ENCODE results near the gene PHF24.
A peak's percentile ranks its signal among the peaks of the same experiment; 100 is the strongest.

DNA sequence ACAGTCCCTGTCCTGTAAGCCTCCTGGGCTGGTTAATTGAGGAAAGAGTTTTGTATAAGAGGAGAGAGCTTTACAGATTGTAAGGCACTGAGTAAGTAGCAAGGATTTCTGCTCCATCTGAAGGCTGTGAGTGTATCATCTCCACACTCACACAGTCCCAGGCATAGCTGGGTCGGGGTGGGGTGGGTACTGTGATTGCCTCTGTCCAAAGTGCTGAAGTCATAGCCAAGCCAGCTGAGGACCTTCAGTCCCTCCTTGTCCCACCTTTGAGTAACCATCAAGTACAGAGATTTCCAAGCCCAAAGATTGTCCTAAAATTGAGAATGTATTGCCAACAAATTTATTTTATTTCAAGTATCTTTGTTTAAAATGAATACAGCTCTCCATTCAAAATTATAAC lies 26.0 kb downstream of the PHF24 start:
- TF ChIP-seq, protein P1, sequence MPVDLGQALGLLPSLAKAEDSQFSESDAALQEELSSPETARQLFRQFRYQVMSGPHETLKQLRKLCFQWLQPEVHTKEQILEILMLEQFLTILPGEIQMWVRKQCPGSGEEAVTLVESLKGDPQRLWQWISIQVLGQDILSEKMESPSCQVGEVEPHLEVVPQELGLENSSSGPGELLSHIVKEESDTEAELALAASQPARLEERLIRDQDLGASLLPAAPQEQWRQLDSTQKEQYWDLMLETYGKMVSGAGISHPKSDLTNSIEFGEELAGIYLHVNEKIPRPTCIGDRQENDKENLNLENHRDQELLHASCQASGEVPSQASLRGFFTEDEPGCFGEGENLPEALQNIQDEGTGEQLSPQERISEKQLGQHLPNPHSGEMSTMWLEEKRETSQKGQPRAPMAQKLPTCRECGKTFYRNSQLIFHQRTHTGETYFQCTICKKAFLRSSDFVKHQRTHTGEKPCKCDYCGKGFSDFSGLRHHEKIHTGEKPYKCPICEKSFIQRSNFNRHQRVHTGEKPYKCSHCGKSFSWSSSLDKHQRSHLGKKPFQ (tag by site-specific recombination; IDR thresholded peaks at IDR 0.05), result no peak
- TF ChIP-seq ZSCAN30 (tag by site-specific recombination; IDR thresholded peaks at IDR 0.05) (no peak), ZNF274 (IDR thresholded peaks at IDR 0.05; ENCODE audit: low read length) (no peak), ZNF274 (tag by site-specific recombination; IDR thresholded peaks at IDR 0.05; ENCODE audit: borderline replicate concordance) (no peak), CTCF (tag by site-specific recombination; IDR thresholded peaks at IDR 0.05) (no peak), ZBTB21 (tag by site-specific recombination; IDR thresholded peaks at IDR 0.05) (no peak), ZNF768 (tag by site-specific recombination; IDR thresholded peaks at IDR 0.05) (no peak), ZNF76 (tag by site-specific recombination; IDR thresholded peaks at IDR 0.05; ENCODE audit: borderline replicate concordance, low read depth) (no peak), ZNF121 (tag by site-specific recombination; IDR thresholded peaks at IDR 0.05) (no peak), ZNF138 (tag by site-specific recombination; IDR thresholded peaks at IDR 0.05; ENCODE audit: borderline replicate concordance) (no peak), REST (tag by site-specific recombination; IDR thresholded peaks at IDR 0.05) (peak; percentile 90)
- TF ChIP-seq, protein P2, sequence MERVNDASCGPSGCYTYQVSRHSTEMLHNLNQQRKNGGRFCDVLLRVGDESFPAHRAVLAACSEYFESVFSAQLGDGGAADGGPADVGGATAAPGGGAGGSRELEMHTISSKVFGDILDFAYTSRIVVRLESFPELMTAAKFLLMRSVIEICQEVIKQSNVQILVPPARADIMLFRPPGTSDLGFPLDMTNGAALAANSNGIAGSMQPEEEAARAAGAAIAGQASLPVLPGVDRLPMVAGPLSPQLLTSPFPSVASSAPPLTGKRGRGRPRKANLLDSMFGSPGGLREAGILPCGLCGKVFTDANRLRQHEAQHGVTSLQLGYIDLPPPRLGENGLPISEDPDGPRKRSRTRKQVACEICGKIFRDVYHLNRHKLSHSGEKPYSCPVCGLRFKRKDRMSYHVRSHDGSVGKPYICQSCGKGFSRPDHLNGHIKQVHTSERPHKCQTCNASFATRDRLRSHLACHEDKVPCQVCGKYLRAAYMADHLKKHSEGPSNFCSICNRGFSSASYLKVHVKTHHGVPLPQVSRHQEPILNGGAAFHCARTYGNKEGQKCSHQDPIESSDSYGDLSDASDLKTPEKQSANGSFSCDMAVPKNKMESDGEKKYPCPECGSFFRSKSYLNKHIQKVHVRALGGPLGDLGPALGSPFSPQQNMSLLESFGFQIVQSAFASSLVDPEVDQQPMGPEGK (tag by site-specific recombination; IDR thresholded peaks at IDR 0.05), result no peak
